Large intestine (tissue), 3 donors: ENCODE results near the gene CLEC11A. TPM values are rescaled to one million over a fixed set of nuclear protein-coding genes. Genes with fewer than 3 reads are reported as not detected.

Experiments
- DNase-seq, 2 donors: peaks; one replicate each; pipeline versions ENCODE4 v3.0.0 to v3.0.0-alpha.2; 2013
- H3K27ac ChIP-seq: one replicate; pipeline ENCODE4 v1.5.1; 2013; ENCODE audit warnings: low read length
- H3K27me3 ChIP-seq: 2 replicates; pipeline ENCODE4 v1.6.1; 2013; ENCODE audit warnings: low read length; ENCODE audit not compliant: control insufficient read depth, insufficient read depth
- H3K36me3 ChIP-seq: 2 replicates; pipeline ENCODE4 v1.6.1; 2013; ENCODE audit warnings: low read length; ENCODE audit not compliant: control insufficient read depth, insufficient read depth
- H3K4me1 ChIP-seq: one replicate; pipeline ENCODE4 v1.6.1; 2013; ENCODE audit warnings: low read length; ENCODE audit not compliant: control insufficient read depth, insufficient read depth
- H3K4me3 ChIP-seq: one replicate; pipeline ENCODE4 v1.5.1; 2013; ENCODE audit warnings: low read length
- H3K9me3 ChIP-seq: one replicate; pipeline ENCODE4 v1.6.1; 2013; ENCODE audit warnings: mild to moderate bottlenecking, low read depth, low read length, moderate library complexity; ENCODE audit not compliant: control insufficient read depth
- WGBS: methylation state at CpG from one replicate; pipeline ENCODE4 v1.1.5; 2013; ENCODE audit warnings: low lambda C conversion rate; ENCODE audit not compliant: insufficient coverage; 5-methylcytosine and 5-hydroxymethylcytosine counted together
- polyA plus RNA-seq: library from polyadenylated mRNA; unstranded; fragments of 120-200 nt; gene quantifications from one replicate; pipeline ENCODE4 v1.2.1, GENCODE V29; 2013

Gene CLEC11A
- polyA plus RNA-seq, 1 donor, result 14.6 TPM

DNA sequence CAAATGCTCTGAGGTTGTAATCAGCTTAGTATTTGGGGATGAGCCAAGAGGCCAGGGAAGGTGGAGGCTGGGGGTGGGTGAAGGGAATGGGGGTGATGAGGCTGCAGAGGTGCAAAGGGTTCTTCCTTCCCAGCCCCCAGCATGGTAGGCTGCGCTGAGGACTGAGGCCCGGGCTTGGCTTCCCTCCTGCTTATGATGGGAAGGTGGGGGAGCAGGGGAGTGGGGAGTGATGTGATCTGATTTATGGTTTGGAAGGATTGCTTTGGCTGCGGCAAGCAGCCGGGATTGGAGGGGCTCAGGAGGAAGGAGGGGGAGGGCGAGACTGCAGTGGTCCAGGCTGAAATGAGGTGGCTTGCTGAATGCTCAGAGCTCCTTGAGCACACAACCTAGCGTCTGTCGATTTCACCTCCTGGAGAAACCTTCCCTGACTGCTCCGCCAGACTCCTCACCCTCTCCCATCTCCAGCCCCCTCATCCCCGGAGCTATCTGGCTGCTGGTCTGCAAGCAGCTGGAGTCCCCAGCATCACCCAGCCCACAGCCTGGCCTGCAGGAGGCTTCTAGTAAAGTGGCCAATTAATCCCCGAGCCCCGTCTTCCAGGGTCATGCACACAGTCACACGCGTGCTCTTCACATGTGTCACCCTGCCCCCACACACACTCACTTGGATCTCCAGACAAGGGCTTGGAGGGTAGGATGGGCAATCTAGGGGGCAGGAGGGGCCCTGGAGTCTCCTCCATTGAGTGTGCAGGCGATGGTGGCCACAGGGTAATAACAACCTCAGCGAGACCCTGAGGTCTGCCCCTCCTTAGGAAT is 757 bp upstream of the CLEC11A start:
- no peaks in the 10 kb centered on the region for H3K36me3 ChIP-seq
- no peak for DNase-seq
- H3K4me3 ChIP-seq, result peak overlapping the region; percentile 6
- H3K9me3 ChIP-seq, result peaks cover 5% of the 10 kb centered on the region
- no CpG with 5 or more reads among the region's 15 CpGs for WGBS
- H3K27me3 ChIP-seq, result peaks cover 67% of the 10 kb centered on the region
- H3K4me1 ChIP-seq, result peaks cover 5% of the 10 kb centered on the region
- peak overlapping the region; percentile 53 for H3K27ac ChIP-seq

DNA sequence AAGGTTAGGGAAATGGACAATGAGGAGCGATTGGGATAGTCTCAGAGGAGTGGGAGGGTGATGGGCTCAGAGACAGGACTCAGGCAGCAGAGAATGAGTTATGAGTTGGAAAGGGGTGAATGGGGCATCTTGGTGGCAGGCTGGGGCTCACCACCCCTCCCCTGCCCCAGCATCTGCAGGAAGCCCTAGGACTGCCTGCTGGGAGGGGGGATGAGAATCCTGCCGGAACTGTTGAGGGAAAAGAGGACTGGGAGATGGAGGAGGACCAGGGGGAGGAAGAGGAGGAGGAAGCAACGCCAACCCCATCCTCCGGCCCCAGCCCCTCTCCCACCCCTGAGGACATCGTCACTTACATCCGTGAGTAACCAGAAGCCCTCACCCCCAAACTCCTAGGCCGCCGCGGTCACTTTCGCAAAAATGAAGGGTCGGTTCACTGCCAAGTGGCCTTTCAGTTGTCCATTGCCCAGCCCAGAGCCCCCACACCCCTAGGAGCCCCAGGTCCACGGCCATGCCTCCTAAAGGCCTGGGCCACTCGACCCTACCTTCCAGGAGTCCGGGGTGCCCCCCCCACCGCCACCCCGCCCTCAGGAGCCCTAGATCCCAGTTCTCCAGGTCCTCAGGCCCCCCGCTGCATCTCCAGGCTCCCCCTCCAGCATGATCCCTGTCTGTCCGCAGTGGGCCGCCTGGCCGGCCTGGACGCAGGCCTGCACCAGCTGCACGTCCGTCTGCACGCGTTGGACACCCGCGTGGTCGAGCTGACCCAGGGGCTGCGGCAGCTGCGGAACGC is 764 bp downstream of the CLEC11A start:
- Histone ChIP-seq H3K27ac (peak overlapping the region; percentile 53), H3K4me3 (peak overlapping the region; percentile 61), H3K4me1 (peaks cover 5% of the 10 kb centered on the region), H3K27me3 (peaks cover 63% of the 10 kb centered on the region), H3K36me3 (no peaks in the 10 kb centered on the region), H3K9me3 (peaks cover 9% of the 10 kb centered on the region)
- 29% methylated on average over 1 of the region's 31 CpGs for WGBS
- no peak for DNase-seq

DNA sequence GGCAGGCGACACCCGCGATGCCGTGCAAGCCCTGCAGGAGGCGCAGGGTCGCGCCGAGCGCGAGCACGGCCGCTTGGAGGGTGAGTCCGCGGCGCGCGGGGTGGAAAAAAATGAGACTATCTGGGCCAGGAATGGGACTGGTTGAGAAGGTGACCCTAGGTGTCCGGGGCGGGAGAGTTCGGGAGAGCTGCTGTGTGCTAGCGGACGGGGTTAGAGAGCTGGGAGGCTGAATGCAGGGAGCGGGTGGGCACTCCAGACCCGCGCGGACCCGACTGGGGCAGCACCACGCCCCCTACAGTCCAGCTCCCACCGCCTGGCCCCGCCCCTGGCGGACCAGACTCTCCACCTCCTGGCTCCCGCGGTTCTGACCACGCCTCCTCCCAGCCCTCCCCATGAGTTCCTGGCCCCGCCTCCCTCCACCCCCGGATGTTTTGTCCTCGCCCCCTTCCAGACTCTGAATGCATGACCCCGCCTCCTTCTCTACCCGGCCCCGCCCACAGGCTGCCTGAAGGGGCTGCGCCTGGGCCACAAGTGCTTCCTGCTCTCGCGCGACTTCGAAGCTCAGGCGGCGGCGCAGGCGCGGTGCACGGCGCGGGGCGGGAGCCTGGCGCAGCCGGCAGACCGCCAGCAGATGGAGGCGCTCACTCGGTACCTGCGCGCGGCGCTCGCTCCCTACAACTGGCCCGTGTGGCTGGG is 1.5 kb downstream of the CLEC11A start:
- H3K27me3 ChIP-seq, result peaks cover 61% of the 10 kb centered on the region
- peaks cover 9% of the 10 kb centered on the region for H3K9me3 ChIP-seq
- no CpG with 5 or more reads among the region's 65 CpGs for WGBS

DNA sequence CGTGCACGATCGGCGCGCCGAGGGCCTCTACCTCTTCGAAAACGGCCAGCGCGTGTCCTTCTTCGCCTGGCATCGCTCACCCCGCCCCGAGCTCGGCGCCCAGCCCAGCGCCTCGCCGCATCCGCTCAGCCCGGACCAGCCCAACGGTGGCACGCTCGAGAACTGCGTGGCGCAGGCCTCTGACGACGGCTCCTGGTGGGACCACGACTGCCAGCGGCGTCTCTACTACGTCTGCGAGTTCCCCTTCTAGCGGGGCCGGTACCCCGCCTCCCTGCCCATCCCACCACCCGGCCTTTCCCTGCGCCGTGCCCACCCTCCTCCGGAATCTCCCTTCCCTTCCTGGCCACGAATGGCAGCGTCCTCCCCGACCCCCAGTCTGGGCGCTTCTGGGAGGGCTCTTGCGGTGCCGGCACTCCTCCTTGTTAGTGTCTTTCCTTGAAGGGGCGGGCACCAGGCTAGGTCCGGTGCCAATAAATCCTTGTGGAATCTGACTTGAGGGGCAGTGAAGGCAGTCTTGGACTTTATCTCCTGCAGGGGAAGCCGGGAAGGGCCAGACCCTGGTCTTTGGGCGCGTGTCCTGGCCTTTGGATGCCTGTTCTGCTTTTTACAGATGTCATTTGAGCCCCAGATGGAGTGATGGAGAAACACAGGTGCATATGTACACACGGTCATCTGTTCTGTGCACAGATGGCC is 2.2 kb downstream of the CLEC11A start:
- no CpG with 5 or more reads among the region's 52 CpGs for WGBS
- peaks cover 5% of the 10 kb centered on the region for H3K4me1 ChIP-seq
- peak overlapping the region; percentile 33 for H3K27ac ChIP-seq
- no peaks in the 10 kb centered on the region for H3K36me3 ChIP-seq
- peak overlapping the region; percentile 43 for H3K4me3 ChIP-seq
- peaks cover 56% of the 10 kb centered on the region for H3K27me3 ChIP-seq
- no peak for DNase-seq
- H3K9me3 ChIP-seq, result peaks cover 9% of the 10 kb centered on the region

More for the DNA sequence above, 1.5 kb downstream of the CLEC11A start:
- no peaks in the 10 kb centered on the region for H3K36me3 ChIP-seq
- DNase-seq, result peak; percentile 99
- peak overlapping the region; percentile 61 for H3K4me3 ChIP-seq
- peak overlapping the region; percentile 53 for H3K27ac ChIP-seq
- peaks cover 5% of the 10 kb centered on the region for H3K4me1 ChIP-seq

DNA sequence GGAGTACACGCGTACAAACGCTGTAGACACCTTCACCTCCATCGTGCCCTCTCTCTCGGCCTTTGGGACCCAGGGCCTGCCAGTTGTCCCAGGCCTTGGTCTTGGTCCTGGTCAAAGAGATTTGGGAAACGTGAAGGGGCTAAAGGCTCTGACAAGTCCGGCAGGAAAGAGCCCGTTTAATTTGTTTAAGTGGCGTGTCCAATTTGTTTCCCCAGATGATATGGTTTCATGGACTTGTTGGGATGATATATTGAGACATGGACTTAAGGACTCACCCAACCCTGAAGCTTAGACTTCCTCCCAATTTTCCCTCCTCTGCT is 2.7 kb downstream of the CLEC11A start:
- H3K27ac ChIP-seq, result no peak overlapping the region
- no peaks in the 10 kb centered on the region for H3K36me3 ChIP-seq
- no peak for DNase-seq
- H3K4me1 ChIP-seq, result peaks cover 5% of the 10 kb centered on the region
- H3K9me3 ChIP-seq, result peaks cover 9% of the 10 kb centered on the region
- H3K4me3 ChIP-seq, result peak overlapping the region; percentile 43
- no CpG with 5 or more reads among the region's 9 CpGs for WGBS
- peaks cover 51% of the 10 kb centered on the region for H3K27me3 ChIP-seq

DNA sequence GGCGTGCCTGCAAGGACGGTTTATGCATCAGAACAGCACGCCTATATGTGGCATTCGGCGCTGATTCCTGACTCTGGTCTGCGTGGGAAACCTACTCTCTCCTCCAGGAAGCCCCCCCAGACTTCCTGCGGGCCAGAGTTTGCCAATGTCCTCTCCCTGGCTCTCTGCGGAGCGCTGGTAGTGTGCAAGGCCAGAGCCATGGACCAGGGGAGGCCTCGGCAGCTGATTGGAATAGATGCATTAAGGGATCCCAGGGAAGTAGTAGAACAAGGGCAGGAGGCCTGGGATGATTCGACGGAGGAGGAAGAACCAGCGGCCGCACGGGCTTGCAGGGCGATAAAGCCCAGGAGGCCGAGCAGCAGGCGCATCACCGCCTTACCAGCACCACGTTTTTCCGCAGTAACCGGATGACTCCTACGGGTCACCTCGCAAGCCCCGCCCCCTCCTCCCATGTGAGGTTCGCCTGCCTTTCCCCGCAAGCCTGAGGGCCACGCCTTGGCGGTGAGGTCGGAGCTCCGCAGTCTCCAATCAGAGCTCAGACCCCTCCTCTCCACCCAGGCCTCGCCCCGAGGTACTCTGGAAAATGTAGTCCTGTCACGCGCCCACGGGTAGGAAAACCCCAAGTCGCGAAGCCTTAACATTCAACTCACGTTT is 5.0 kb downstream of the CLEC11A start:
- 0% methylated on average over 1 of the region's 39 CpGs for WGBS

DNA sequence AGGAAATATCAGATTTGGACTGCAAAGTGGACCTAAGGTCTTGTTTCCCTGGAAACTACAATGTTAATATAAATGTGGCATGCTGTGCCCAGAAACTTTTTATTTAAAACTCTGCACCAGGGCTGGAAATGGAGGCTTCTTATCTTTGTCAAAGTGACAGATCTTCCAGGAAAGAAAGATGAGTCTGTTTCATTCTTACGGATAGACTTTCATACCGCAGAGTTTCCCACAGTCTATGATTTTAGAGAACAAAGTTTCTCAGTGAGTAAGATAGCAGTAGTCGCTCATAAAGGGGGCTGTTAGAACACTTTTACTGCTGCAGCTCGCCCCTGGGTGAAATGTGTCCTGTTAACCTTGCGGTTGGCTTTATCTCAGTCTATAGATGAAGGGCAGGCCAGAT is 6.7 kb downstream of the CLEC11A start:
- Histone ChIP-seq H3K4me3 (no peak overlapping the region), H3K27me3 (peaks cover 19% of the 10 kb centered on the region), H3K4me1 (peaks cover 5% of the 10 kb centered on the region), H3K36me3 (no peaks in the 10 kb centered on the region), H3K9me3 (peaks cover 9% of the 10 kb centered on the region), H3K27ac (no peak overlapping the region)
- 20% methylated on average over 3 of the region's 5 CpGs for WGBS
- DNase-seq, result no peak

More for the DNA sequence above, 5.0 kb downstream of the CLEC11A start:
- Histone ChIP-seq H3K27ac (no peak overlapping the region), H3K36me3 (no peaks in the 10 kb centered on the region), H3K9me3 (peaks cover 9% of the 10 kb centered on the region), H3K27me3 (peaks cover 30% of the 10 kb centered on the region), H3K4me1 (peaks cover 5% of the 10 kb centered on the region), H3K4me3 (no peak overlapping the region)
- DNase-seq, result peak; percentile 51 to 59

DNA sequence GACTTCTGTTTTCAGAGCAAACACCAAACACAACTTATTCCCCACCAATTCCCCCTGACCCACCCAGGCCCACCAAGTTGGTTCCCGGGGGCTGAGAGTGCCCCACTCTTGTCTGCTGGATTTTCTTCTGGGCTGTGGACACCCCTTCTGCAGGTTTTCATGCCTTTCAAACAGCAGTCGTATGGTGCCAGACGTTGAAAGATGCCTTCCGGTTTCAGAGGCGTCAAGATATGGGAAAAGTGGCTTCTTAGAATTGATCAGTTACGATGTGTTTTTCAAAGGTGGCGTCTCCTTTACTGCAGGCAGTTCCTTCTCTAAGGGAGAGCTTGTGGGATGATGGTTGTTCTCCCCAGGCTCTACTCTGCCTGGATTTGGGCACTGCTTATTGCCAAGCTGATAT is 12.7 kb downstream of the CLEC11A start:
- DNase-seq, result no peak
- Histone ChIP-seq H3K36me3 (no peaks in the 10 kb centered on the region), H3K4me1 (no peaks in the 10 kb centered on the region), H3K27me3 (peaks cover 12% of the 10 kb centered on the region), H3K9me3 (no peaks in the 10 kb centered on the region), H3K27ac (no peak overlapping the region), H3K4me3 (no peak overlapping the region)
- WGBS, result no CpG with 5 or more reads among the region's 7 CpGs

DNA sequence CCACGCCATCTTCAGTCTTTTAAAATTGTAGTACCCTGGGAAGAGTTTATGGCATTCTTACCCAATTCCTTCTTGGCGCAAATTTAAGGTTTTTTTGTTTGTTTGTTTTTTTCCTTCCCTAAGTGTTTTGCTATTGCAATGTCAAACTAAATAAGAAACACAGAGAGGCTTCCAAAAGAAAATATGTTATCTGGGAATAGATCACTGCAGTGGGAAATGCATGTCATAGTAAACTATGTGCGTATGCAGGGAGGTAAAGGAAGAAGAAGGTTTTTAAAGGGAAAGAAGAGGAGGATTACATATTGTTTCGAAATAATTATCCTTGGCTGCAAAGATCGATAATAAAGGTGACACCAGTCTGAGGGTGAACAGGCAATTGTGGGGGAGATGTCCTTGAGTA is 13.2 kb downstream of the CLEC11A start:
- H3K36me3 ChIP-seq, result no peaks in the 10 kb centered on the region
- H3K27me3 ChIP-seq, result peaks cover 15% of the 10 kb centered on the region
- H3K4me1 ChIP-seq, result no peaks in the 10 kb centered on the region
- WGBS, result 80% methylated on average over 5 of the region's 5 CpGs
- no peak overlapping the region for H3K4me3 ChIP-seq
- no peak for DNase-seq
- no peaks in the 10 kb centered on the region for H3K9me3 ChIP-seq
- H3K27ac ChIP-seq, result no peak overlapping the region
